Measurements from ENCODE around the gene JPH2. TPM values are rescaled to one million over a fixed set of nuclear protein-coding genes. Genes with fewer than 3 reads are reported as not detected.

JPH2 gene
- total and polyA plus RNA-seq, 10 of the 15 experiments (the other 5 are each of a cell fraction or from before 2014, with no cell fraction given) = 0.16 TPM; not detected in 9

- H3K79me2 ChIP-seq (ENCODE audit: control insufficient read depth, insufficient read depth, low read length) = no peaks in the 10 kb centered on the region
- no peaks in the 10 kb centered on the region for H3K4me1 ChIP-seq (ENCODE audit: control insufficient read depth, insufficient read depth, low read length)
- H2AFZ ChIP-seq (ENCODE audit: control insufficient read depth, low read depth, low read length) = no peak overlapping the region
- SMC1A ChIA-PET (ENCODE audit: uncharacterized antibody, unreplicated experiment) = interaction anchor here (0.7 to 1.9 kb wide), 4 partner anchors 14 to 195 kb away, joined by 3 to 11 read pairs (median 3); no protein-coding TSS in a partner anchor
- H3K4me2 ChIP-seq (ENCODE audit: control insufficient read depth, insufficient read depth) = no peak overlapping the region
- H3K4me3 ChIP-seq = no peak overlapping the region
- H4K20me1 ChIP-seq (ENCODE audit: control insufficient read depth, insufficient read depth) = no peaks in the 10 kb centered on the region
- no peak for ATAC-seq
- no peaks in the 10 kb centered on the region; a peak in 1 of 4 replicates for H3K36me3 ChIP-seq (ENCODE audit: control insufficient read depth in 2 of 2, insufficient read depth in 2 of 2, low read length in 1 of 2)
- WGBS (ENCODE audit: insufficient coverage, insufficient replicate concordance, low lambda C conversion rate, missing lambda C conversion rate) = 28% methylated on average over 8 of the region's 8 CpGs
- TF ChIP-seq NFYB (IDR thresholded peaks at IDR 0.05; ENCODE audit: insufficient read depth, low read depth, low read length) (no peak), FOXM1 (IDR thresholded peaks at IDR 0.05; ENCODE audit: low read depth, low read length) (no peak), ATF2 (IDR thresholded peaks at IDR 0.05; ENCODE audit: low read length) (no peak), ETV6 (conservative IDR thresholded peaks at IDR 0.05 in 1 of 2, IDR thresholded peaks at IDR 0.05 in 1 of 2; ENCODE audit: borderline replicate concordance in 1 of 2, low read depth in 1 of 2) (no peak), ZNF274 (IDR thresholded peaks at IDR 0.05; ENCODE audit: insufficient read depth, insufficient read length) (no peak), SUZ12 (IDR thresholded peaks at IDR 0.05; ENCODE audit: unreplicated experiment) (no peak), ESRRA (IDR thresholded peaks at IDR 0.05; ENCODE audit: low read length) (no peak), JUNB (IDR thresholded peaks at IDR 0.05) (no peak), BHLHE40 (IDR thresholded peaks at IDR 0.05; ENCODE audit: borderline replicate concordance in 1 of 2, low read depth in 2 of 2, low read length in 1 of 2) (no peak), TAF1 (IDR thresholded peaks at IDR 0.05; ENCODE audit: borderline replicate concordance, low read depth, low read length) (no peak), BCLAF1 (IDR thresholded peaks at IDR 0.05) (no peak), ZNF217 (IDR thresholded peaks at IDR 0.05) (no peak), SIX5 (IDR thresholded peaks at IDR 0.05; ENCODE audit: low read depth, low read length, severe bottlenecking) (no peak)
- no peak for DNase-seq (ENCODE audit: low read depth, low spot score)
- H3K9ac ChIP-seq (ENCODE audit: control insufficient read depth, insufficient read depth, low read length) = no peak overlapping the region
- POLR2A ChIA-PET = no interaction called here
- H3K9me3 ChIP-seq (replicated peaks; ENCODE audit: control insufficient read depth, insufficient read depth, low read length) = no peaks in the 10 kb centered on the region
- no TSS peak for BruUV-seq (replicated peaks)
- intact Hi-C loops (cut with micrococcal nuclease; ENCODE audit: unreplicated experiment) (no loop called here), in situ Hi-C loops (cut with MboI) (no loop called here)
- CTCF ChIA-PET = interaction anchor here (0.7 to 9.3 kb wide), 4 partner anchors 58 to 196 kb away, joined by 3 to 196 read pairs (median 4); no protein-coding TSS in a partner anchor
- no peak overlapping the region for H3K27ac ChIP-seq (ENCODE audit: control insufficient read depth, insufficient read depth)
- FAIRE-seq = no peak
- H3K27me3 ChIP-seq (replicated peaks in 1 of 2; ENCODE audit: control insufficient read depth in 2 of 2, insufficient read depth in 2 of 2, low read length in 1 of 2) = peaks cover 0 to 2% of the 10 kb centered on the region in 2 experiments; a peak in 2 of 4 replicates
- RAD21 ChIA-PET (ENCODE audit: unreplicated experiment) = interaction anchor here (2.2 kb wide), 1 partner anchor 76 kb away, joined by 6 read pairs; no protein-coding TSS in a partner anchor
These were observed 73.2 kb downstream of the JPH2 start for GRCh38 chr20:44113618-44114376.

Measured in GM12878 (cell line).